HepG2 (cell line): ENCODE measurements around the gene ASIC3. TPM values are rescaled to one million over a fixed set of nuclear protein-coding genes. Genes with fewer than 3 reads are reported as not detected.
A peak's percentile ranks its signal among the peaks of the same experiment; 100 is the strongest.

ENCODE experiments used
- AGO1 ChIP-seq: fragments of 200-400 bp; formaldehyde crosslinking; IDR thresholded peaks from 2 replicates; pipeline ENCODE4 v1.6.1; 2017; ENCODE audit warnings: mild to moderate bottlenecking, low read depth, low read length, moderate library complexity; ENCODE audit not compliant: poor library complexity, severe bottlenecking
- MTA1 ChIP-seq: sonication (generic); formaldehyde crosslinking; IDR thresholded peaks from 2 replicates; pipeline ENCODE4 v1.4.0; 2020; ENCODE audit warnings: missing genetic modification reagents, mild to moderate bottlenecking, borderline replicate concordance
- MXI1 ChIP-seq: IDR thresholded peaks from 3 replicates; pipeline ENCODE4 v1.6.1; 2012; ENCODE audit warnings: low read depth, low read length, inconsistent platforms, borderline replicate concordance
- NFKB2 ChIP-seq: sonication (generic); formaldehyde crosslinking; IDR thresholded peaks from 2 replicates; pipeline ENCODE4 v1.4.0; 2020; ENCODE audit warnings: missing genetic modification reagents, borderline replicate concordance
- NR1H2 ChIP-seq: sonication (generic); formaldehyde crosslinking; IDR thresholded peaks from 2 replicates; pipeline ENCODE4 v1.8.1; 2022; ENCODE audit warnings: low read depth, missing genetic modification reagents, borderline replicate concordance
- PHF21A ChIP-seq: sonication (generic); formaldehyde crosslinking; IDR thresholded peaks from 2 replicates; pipeline ENCODE4 v1.5.0; 2020; ENCODE audit warnings: mild to moderate bottlenecking, missing genetic modification reagents
- SNAPC2 ChIP-seq: sonication (generic); formaldehyde crosslinking; IDR thresholded peaks from 2 replicates; pipeline ENCODE4 v1.8.1; 2022; ENCODE audit warnings: mild to moderate bottlenecking, missing genetic modification reagents
- TMF1 ChIP-seq: sonication (generic); formaldehyde crosslinking; IDR thresholded peaks from 2 replicates; pipeline ENCODE4 v1.8.1; 2022; ENCODE audit warnings: low read depth, missing genetic modification reagents
- YEATS4 ChIP-seq: sonication (generic); formaldehyde crosslinking; IDR thresholded peaks from 2 replicates; pipeline ENCODE4 v1.4.0; 2020; ENCODE audit warnings: missing genetic modification reagents, borderline replicate concordance
- ZBTB7B ChIP-seq: sonication (generic); formaldehyde crosslinking; IDR thresholded peaks from 2 replicates; pipeline ENCODE4 v1.4.0; 2020; ENCODE audit warnings: missing genetic modification reagents
- ZEB1 ChIP-seq: IDR thresholded peaks from 2 replicates; pipeline ENCODE4 v1.6.1; 2012; ENCODE audit warnings: mild to moderate bottlenecking, low read depth, inconsistent platforms; ENCODE audit not compliant: insufficient replicate concordance
- ZNF33B ChIP-seq: sonication (generic); formaldehyde crosslinking; IDR thresholded peaks from 2 replicates; pipeline ENCODE4 v1.5.1; 2020; ENCODE audit warnings: mild to moderate bottlenecking, missing genetic modification reagents
- ZNF530 ChIP-seq: sonication (generic); formaldehyde crosslinking; IDR thresholded peaks from 2 replicates; pipeline ENCODE4 v1.5.0; 2020; ENCODE audit warnings: low read depth, mild to moderate bottlenecking, missing genetic modification reagents
- ZNF883 ChIP-seq: sonication (generic); formaldehyde crosslinking; IDR thresholded peaks from 2 replicates; pipeline ENCODE4 v1.5.1; 2020; ENCODE audit warnings: mild to moderate bottlenecking, missing genetic modification reagents; ENCODE audit errors: not compliant biosample characterization
- polyA plus RNA-seq, 8 experiments: library from polyadenylated mRNA; depleted of rRNA in 3 of 8; stranded (reverse) in 7 of 8; unstranded in 1 of 8; fragments of >200 nt; fragmentation: Illumina TruSeq in 4 of 8; extraction: Trizol in 4 of 8; gene quantifications; 2 replicates each; pipeline versions ENCODE4 v1.2.1 to v1.2.3, GENCODE V29; 2011 to 2016; ENCODE audit warnings: low read depth in 4 of 8, missing spikeins in 1 of 8, mixed read lengths in 1 of 8; ENCODE audit not compliant: insufficient read depth in 1 of 8
- total RNA-seq, 5 experiments: library from RNA; depleted of rRNA; stranded (reverse); fragments of >200 nt; fragmentation: Illumina TruSeq; extraction: Trizol; gene quantifications; 2 replicates each; pipeline ENCODE4 v1.2.3, GENCODE V29; 2016; ENCODE audit warnings: low read depth in 1 of 5
- TF ChIP-seq, protein P1 (sequence below): sonication (generic); formaldehyde crosslinking; IDR thresholded peaks from 2 replicates; pipeline ENCODE4 v1.4.0; 2020; ENCODE audit warnings: missing genetic modification reagents
- TF ChIP-seq, protein P2 (sequence below): sonication (generic); formaldehyde crosslinking; IDR thresholded peaks from 2 replicates; pipeline ENCODE4 v1.4.0; 2020; ENCODE audit warnings: mild to moderate bottlenecking, missing genetic modification reagents
- TF ChIP-seq, protein P3 (sequence below): sonication (generic); formaldehyde crosslinking; IDR thresholded peaks from 2 replicates; pipeline ENCODE4 v1.4.0; 2020; ENCODE audit warnings: missing genetic modification reagents, borderline replicate concordance
- TF ChIP-seq, protein P4 (sequence below): sonication (generic); formaldehyde crosslinking; conservative IDR thresholded peaks from 2 replicates; pipeline ENCODE4 v1.4.0; 2020; ENCODE audit warnings: missing genetic modification reagents

ASIC3 gene
- total and polyA plus RNA-seq, 2 of the 13 experiments (the other 11 are each of a cell fraction or from before 2014, with no cell fraction given), result 0.51 TPM; not detected in 1

DNA sequence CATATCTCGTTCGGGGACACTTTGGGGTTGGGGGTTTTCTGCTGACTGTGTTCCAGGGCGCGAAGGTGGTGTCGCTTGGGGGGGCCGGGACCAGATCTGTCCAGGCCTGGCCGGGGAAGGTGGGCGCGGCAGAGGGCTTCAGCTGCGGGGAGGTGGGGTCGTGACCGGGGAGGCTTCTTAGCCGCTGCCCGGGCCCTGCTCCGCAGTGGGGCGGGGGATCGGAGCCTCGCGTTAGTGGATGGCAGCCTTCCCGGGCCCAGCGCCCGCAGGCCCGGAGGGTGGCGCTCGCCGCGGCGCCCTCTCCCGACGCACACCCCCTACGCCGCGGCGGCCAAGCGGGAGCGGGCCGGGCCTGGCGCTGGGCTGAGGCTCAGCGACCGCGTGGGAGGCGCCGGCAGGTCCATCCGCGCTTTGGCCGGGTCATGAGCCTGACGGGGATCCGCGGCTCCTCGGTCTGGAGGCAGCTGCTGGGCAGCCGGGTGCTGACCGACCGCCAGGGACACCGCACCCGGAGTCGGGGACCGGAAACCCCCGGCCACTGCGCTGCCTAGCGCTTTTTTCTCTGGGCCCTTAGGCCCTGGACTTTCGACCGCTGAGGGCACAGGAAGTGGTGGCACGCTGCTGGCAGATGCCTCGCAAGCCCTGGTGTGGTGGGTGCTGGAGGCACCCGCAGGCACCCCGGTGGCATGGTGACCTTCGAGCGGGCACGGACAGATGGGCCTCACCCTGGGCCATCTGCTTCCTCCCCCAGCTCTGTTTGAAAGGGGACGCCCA is 39.1 kb downstream of the ASIC3 start (continued):
- TF ChIP-seq, protein P1, sequence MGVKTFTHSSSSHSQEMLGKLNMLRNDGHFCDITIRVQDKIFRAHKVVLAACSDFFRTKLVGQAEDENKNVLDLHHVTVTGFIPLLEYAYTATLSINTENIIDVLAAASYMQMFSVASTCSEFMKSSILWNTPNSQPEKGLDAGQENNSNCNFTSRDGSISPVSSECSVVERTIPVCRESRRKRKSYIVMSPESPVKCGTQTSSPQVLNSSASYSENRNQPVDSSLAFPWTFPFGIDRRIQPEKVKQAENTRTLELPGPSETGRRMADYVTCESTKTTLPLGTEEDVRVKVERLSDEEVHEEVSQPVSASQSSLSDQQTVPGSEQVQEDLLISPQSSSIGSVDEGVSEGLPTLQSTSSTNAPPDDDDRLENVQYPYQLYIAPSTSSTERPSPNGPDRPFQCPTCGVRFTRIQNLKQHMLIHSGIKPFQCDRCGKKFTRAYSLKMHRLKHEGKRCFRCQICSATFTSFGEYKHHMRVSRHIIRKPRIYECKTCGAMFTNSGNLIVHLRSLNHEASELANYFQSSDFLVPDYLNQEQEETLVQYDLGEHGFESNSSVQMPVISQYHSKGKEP, result no peak
- TF ChIP-seq, protein P2, sequence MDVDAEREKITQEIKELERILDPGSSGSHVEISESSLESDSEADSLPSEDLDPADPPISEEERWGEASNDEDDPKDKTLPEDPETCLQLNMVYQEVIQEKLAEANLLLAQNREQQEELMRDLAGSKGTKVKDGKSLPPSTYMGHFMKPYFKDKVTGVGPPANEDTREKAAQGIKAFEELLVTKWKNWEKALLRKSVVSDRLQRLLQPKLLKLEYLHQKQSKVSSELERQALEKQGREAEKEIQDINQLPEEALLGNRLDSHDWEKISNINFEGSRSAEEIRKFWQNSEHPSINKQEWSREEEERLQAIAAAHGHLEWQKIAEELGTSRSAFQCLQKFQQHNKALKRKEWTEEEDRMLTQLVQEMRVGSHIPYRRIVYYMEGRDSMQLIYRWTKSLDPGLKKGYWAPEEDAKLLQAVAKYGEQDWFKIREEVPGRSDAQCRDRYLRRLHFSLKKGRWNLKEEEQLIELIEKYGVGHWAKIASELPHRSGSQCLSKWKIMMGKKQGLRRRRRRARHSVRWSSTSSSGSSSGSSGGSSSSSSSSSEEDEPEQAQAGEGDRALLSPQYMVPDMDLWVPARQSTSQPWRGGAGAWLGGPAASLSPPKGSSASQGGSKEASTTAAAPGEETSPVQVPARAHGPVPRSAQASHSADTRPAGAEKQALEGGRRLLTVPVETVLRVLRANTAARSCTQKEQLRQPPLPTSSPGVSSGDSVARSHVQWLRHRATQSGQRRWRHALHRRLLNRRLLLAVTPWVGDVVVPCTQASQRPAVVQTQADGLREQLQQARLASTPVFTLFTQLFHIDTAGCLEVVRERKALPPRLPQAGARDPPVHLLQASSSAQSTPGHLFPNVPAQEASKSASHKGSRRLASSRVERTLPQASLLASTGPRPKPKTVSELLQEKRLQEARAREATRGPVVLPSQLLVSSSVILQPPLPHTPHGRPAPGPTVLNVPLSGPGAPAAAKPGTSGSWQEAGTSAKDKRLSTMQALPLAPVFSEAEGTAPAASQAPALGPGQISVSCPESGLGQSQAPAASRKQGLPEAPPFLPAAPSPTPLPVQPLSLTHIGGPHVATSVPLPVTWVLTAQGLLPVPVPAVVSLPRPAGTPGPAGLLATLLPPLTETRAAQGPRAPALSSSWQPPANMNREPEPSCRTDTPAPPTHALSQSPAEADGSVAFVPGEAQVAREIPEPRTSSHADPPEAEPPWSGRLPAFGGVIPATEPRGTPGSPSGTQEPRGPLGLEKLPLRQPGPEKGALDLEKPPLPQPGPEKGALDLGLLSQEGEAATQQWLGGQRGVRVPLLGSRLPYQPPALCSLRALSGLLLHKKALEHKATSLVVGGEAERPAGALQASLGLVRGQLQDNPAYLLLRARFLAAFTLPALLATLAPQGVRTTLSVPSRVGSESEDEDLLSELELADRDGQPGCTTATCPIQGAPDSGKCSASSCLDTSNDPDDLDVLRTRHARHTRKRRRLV, result 0 out of 2 replicates have a peak, but pooled peaks have one; percentile 12
- TF ChIP-seq PHF21A (CRISPR knock-in tag) (peak; percentile 45), NR1H2 (CRISPR knock-in tag) (no peak), SNAPC2 (no peak), ZNF33B (CRISPR knock-in tag) (no peak; the same call in 1 of the 2 replicates), ZNF883 (no peak), YEATS4 (peak; percentile 74; the same call in 1 of the 2 replicates), MXI1 (no peak), TMF1 (CRISPR knock-in tag) (peak; percentile 61), ZBTB7B (CRISPR knock-in tag) (peak; percentile 48; the same call in 1 of the 2 replicates), NFKB2 (peak; percentile 17; the same call in 1 of the 2 replicates), AGO1 (peak; percentile 33), MTA1 (CRISPR knock-in tag) (0 out of 2 replicates have a peak, but pooled peaks have one; percentile 28), ZEB1 (no peak), ZNF530 (no peak)
- TF ChIP-seq, protein P3, sequence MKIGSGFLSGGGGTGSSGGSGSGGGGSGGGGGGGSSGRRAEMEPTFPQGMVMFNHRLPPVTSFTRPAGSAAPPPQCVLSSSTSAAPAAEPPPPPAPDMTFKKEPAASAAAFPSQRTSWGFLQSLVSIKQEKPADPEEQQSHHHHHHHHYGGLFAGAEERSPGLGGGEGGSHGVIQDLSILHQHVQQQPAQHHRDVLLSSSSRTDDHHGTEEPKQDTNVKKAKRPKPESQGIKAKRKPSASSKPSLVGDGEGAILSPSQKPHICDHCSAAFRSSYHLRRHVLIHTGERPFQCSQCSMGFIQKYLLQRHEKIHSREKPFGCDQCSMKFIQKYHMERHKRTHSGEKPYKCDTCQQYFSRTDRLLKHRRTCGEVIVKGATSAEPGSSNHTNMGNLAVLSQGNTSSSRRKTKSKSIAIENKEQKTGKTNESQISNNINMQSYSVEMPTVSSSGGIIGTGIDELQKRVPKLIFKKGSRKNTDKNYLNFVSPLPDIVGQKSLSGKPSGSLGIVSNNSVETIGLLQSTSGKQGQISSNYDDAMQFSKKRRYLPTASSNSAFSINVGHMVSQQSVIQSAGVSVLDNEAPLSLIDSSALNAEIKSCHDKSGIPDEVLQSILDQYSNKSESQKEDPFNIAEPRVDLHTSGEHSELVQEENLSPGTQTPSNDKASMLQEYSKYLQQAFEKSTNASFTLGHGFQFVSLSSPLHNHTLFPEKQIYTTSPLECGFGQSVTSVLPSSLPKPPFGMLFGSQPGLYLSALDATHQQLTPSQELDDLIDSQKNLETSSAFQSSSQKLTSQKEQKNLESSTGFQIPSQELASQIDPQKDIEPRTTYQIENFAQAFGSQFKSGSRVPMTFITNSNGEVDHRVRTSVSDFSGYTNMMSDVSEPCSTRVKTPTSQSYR, result peak; percentile 4; the same call in 1 of the 2 replicates
- TF ChIP-seq, protein P4, sequence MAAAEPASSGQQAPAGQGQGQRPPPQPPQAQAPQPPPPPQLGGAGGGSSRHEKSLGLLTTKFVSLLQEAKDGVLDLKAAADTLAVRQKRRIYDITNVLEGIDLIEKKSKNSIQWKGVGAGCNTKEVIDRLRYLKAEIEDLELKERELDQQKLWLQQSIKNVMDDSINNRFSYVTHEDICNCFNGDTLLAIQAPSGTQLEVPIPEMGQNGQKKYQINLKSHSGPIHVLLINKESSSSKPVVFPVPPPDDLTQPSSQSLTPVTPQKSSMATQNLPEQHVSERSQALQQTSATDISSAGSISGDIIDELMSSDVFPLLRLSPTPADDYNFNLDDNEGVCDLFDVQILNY (CRISPR knock-in tag), result 0 out of 2 replicates have a peak, but pooled peaks have one; percentile 4
